Neural crest cell (in vitro differentiated cells): ENCODE results near the gene TBCD. TPM values are rescaled to one million over a fixed set of nuclear protein-coding genes. Genes with fewer than 3 reads are reported as not detected.

Experiments used
- DNase-seq: peaks from one replicate; pipeline ENCODE4 v3.0.0; 2021; ENCODE audit warnings: low read depth, mixed read lengths, low spot score
- H3K27ac Mint-ChIP-seq: one replicate; pipeline ENCODE4 v1.8.0; 2021; ENCODE audit warnings: mild to moderate bottlenecking, mixed read lengths; ENCODE audit not compliant: unreplicated experiment
- H3K27me3 Mint-ChIP-seq: 2 replicates; pipeline ENCODE4 v1.8.0; 2021; ENCODE audit warnings: low read depth, mild to moderate bottlenecking, mixed read lengths
- H3K36me3 Mint-ChIP-seq: 2 replicates; pipeline ENCODE4 v1.8.0; 2021; ENCODE audit warnings: low read depth, mild to moderate bottlenecking, mixed read lengths
- H3K4me1 Mint-ChIP-seq: 2 replicates; pipeline ENCODE4 v1.8.0; 2021; ENCODE audit warnings: mixed read lengths
- H3K4me3 Mint-ChIP-seq: one replicate; pipeline ENCODE4 v1.8.0; 2021; ENCODE audit warnings: mild to moderate bottlenecking, mixed read lengths
- H3K9me3 Mint-ChIP-seq: 2 replicates; pipeline ENCODE4 v1.8.0; 2021; ENCODE audit warnings: mixed read lengths
- total RNA-seq: library from RNA; stranded (reverse); gene quantifications from 2 replicates; pipeline ENCODE4 v1.2.1, GENCODE V29; 2021
- TF ChIP-seq, protein P1 (sequence below): fragments of 200-600 bp; sonication (generic); conservative IDR thresholded peaks from 2 replicates; pipeline ENCODE4 v1.5.0; 2021; ENCODE audit warnings: antibody characterized with exemption, mild to moderate bottlenecking

TBCD gene
- total RNA-seq, 1 donor from 2014 or later = 166 TPM

- peaks cover 6% of the 10 kb centered on the region for H3K36me3 Mint-ChIP-seq
- TF ChIP-seq, protein P1, sequence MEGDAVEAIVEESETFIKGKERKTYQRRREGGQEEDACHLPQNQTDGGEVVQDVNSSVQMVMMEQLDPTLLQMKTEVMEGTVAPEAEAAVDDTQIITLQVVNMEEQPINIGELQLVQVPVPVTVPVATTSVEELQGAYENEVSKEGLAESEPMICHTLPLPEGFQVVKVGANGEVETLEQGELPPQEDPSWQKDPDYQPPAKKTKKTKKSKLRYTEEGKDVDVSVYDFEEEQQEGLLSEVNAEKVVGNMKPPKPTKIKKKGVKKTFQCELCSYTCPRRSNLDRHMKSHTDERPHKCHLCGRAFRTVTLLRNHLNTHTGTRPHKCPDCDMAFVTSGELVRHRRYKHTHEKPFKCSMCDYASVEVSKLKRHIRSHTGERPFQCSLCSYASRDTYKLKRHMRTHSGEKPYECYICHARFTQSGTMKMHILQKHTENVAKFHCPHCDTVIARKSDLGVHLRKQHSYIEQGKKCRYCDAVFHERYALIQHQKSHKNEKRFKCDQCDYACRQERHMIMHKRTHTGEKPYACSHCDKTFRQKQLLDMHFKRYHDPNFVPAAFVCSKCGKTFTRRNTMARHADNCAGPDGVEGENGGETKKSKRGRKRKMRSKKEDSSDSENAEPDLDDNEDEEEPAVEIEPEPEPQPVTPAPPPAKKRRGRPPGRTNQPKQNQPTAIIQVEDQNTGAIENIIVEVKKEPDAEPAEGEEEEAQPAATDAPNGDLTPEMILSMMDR = no peak
- no peak overlapping the region for H3K4me3 Mint-ChIP-seq
- DNase-seq = no peak
- no peaks in the 10 kb centered on the region for H3K27me3 Mint-ChIP-seq
- H3K27ac Mint-ChIP-seq = peak overlapping the region; percentile 37
- peaks cover 21% of the 10 kb centered on the region for H3K4me1 Mint-ChIP-seq
- no peaks in the 10 kb centered on the region for H3K9me3 Mint-ChIP-seq
These were observed 118.2 kb downstream of the TBCD start for GRCh38 chr17:82870091-82870491.

DNA sequence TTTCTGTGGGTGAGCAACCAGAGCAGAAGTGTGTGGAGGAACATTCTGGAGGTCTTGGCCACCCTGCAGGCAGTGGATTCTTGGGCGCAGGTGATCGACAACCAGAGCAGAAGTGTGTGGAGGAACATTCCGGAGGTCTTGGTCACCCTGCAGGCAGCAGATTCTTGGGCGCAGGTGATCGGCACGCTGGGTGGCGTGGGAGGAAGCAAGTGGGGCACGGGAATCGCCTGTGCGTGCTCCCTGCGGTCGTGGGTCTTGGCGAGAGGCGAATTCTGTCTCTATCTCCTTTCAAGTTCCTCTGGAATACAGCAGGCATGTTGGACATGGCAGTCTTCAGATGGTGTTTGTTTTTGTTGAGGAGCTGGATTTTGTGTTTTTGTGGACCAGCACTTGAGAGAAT, 118.7 kb downstream of the TBCD start:
- TF ChIP-seq, protein P1 = no peak
- Mint-ChIP-seq H3K4me1 (peaks cover 20% of the 10 kb centered on the region), H3K9me3 (no peaks in the 10 kb centered on the region), H3K27ac (peak overlapping the region; percentile 27), H3K27me3 (no peaks in the 10 kb centered on the region), H3K36me3 (peaks cover 6% of the 10 kb centered on the region), H3K4me3 (no peak overlapping the region)
- no peak for DNase-seq

- Mint-ChIP-seq H3K27ac (no peak overlapping the region), H3K4me3 (no peak overlapping the region), H3K36me3 (peaks cover 6% of the 10 kb centered on the region), H3K9me3 (no peaks in the 10 kb centered on the region), H3K4me1 (peaks cover 16% of the 10 kb centered on the region), H3K27me3 (no peaks in the 10 kb centered on the region)
- DNase-seq = no peak
- TF ChIP-seq, protein P1 = no peak
These were observed 119.4 kb downstream of the TBCD start for GRCh38 chr17:82871056-82871775.

- H3K36me3 Mint-ChIP-seq = peaks cover 6% of the 10 kb centered on the region
- DNase-seq = no peak
These were observed 120.1 kb downstream of the TBCD start for GRCh38 chr17:82871776-82872561.

GRCh38 chr17:82872591-82873520, 121.0 kb downstream of the TBCD start:
- Mint-ChIP-seq H3K9me3 (no peaks in the 10 kb centered on the region), H3K4me1 (peaks cover 10% of the 10 kb centered on the region), H3K27me3 (no peaks in the 10 kb centered on the region), H3K4me3 (no peak overlapping the region), H3K27ac (no peak overlapping the region), H3K36me3 (peaks cover 6% of the 10 kb centered on the region)
- TF ChIP-seq, protein P1 = no peak
- no peak for DNase-seq

More at GRCh38 chr17:82871776-82872561, 120.1 kb downstream of the TBCD start:
- H3K27ac Mint-ChIP-seq = no peak overlapping the region
- no peak overlapping the region for H3K4me3 Mint-ChIP-seq
- H3K4me1 Mint-ChIP-seq = peaks cover 13% of the 10 kb centered on the region
- H3K9me3 Mint-ChIP-seq = no peaks in the 10 kb centered on the region
- H3K27me3 Mint-ChIP-seq = no peaks in the 10 kb centered on the region
- TF ChIP-seq, protein P1 = no peak
